ENCODE results near the gene OR6C4.

DNA sequence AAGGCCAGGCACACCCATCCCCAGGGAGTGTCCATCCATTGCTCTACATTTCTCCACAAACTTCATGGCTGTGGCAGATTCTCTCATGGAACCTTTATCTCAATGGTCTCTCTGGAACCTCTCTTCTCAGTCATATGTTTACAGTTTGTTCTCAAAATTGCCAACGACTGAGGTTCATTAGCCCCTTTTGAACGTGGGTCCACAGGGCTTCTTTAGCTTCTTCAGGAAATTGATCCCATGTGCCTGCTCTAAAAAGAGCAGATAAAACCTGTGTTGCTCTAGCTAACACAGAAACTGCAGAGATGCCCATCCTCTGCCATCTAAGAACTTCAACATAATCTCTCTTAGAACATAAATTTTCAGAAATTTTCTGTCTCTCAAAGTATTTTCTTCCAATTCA lies at the start of gene OR6C4:
- no peak for TF ChIP-seq POLR2AphosphoS5 (IDR thresholded peaks at IDR 0.05; ENCODE audit: low read depth, low read length)
- TF ChIP-seq, protein P1, sequence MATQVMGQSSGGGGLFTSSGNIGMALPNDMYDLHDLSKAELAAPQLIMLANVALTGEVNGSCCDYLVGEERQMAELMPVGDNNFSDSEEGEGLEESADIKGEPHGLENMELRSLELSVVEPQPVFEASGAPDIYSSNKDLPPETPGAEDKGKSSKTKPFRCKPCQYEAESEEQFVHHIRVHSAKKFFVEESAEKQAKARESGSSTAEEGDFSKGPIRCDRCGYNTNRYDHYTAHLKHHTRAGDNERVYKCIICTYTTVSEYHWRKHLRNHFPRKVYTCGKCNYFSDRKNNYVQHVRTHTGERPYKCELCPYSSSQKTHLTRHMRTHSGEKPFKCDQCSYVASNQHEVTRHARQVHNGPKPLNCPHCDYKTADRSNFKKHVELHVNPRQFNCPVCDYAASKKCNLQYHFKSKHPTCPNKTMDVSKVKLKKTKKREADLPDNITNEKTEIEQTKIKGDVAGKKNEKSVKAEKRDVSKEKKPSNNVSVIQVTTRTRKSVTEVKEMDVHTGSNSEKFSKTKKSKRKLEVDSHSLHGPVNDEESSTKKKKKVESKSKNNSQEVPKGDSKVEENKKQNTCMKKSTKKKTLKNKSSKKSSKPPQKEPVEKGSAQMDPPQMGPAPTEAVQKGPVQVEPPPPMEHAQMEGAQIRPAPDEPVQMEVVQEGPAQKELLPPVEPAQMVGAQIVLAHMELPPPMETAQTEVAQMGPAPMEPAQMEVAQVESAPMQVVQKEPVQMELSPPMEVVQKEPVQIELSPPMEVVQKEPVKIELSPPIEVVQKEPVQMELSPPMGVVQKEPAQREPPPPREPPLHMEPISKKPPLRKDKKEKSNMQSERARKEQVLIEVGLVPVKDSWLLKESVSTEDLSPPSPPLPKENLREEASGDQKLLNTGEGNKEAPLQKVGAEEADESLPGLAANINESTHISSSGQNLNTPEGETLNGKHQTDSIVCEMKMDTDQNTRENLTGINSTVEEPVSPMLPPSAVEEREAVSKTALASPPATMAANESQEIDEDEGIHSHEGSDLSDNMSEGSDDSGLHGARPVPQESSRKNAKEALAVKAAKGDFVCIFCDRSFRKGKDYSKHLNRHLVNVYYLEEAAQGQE (IDR thresholded peaks at IDR 0.05; ENCODE audit: insufficient read depth in 1 of 2, low read depth in 2 of 2, low read length in 2 of 2), result no peak

Data from PFSK-1 (cell line).